IMR-90 (cell line): ENCODE data around the gene KRTAP4-12. TPM values are rescaled to one million over a fixed set of nuclear protein-coding genes. Genes with fewer than 3 reads are reported as not detected.
"Not testable (repeated sequence)": the region's sequence is repeated elsewhere in the genome, so short reads cannot be mapped to it uniquely, and the experiment has no call there.

Experiments
- ATAC-seq: fragments of 200-7000 bp; cut with Tn5 transposase; 2 replicates; pipeline ENCODE4 v1.9.1; 2020; ENCODE audit warnings: low read depth, mild to moderate bottlenecking, moderate library complexity
- BruUV-seq: library from RNA; stranded (reverse); fragments of 400-500 nt; replicated peaks from 2 replicates; lab custom pipeline; 2021; lab: Mats Ljungman, UMichigan
- CTCF ChIA-PET: fragments of 300-600 bp; formaldehyde crosslinking; extraction: SDS; loops from one replicate; lab custom pipeline; 2021; ENCODE audit warnings: antibody characterized with exemption; lab: Yijun Ruan, JAX
- POLR2A ChIA-PET: fragments of 300-600 bp; sonication (Branson Sonifier 250); formaldehyde crosslinking; loops from one replicate; lab custom pipeline; 2022; ENCODE audit warnings: antibody characterized with exemption; ENCODE audit not compliant: unreplicated experiment; lab: Charles Lee
- DNase-seq: peaks from one replicate; pipeline ENCODE4 v3.0.0; 2013
- H2AFZ ChIP-seq: replicated peaks from 2 replicates; pipeline ENCODE3; 2013; ENCODE audit warnings: low read length, mild to moderate bottlenecking; ENCODE audit not compliant: poor library complexity
- H2AK5ac ChIP-seq: 2 replicates; pipeline ENCODE4 v1.6.1; 2013; ENCODE audit warnings: low read depth, low read length, inconsistent platforms
- H2AK9ac ChIP-seq: replicated peaks from 2 replicates; pipeline ENCODE3; 2013; ENCODE audit warnings: mild to moderate bottlenecking, low read depth, low read length, moderate library complexity; ENCODE audit not compliant: poor library complexity
- H2BK120ac ChIP-seq: 2 replicates; pipeline ENCODE4 v1.6.1; 2013; ENCODE audit warnings: low read depth, low read length, inconsistent platforms
- H2BK15ac ChIP-seq: 3 replicates; pipeline ENCODE4 v1.6.1; 2013; ENCODE audit warnings: low read depth, low read length, inconsistent platforms
- H2BK20ac ChIP-seq: 2 replicates; pipeline ENCODE4 v1.6.1; 2013; ENCODE audit warnings: low read depth, mild to moderate bottlenecking, inconsistent platforms, low read length, moderate library complexity
- H2BK5ac ChIP-seq: 2 replicates; pipeline ENCODE4 v1.6.1; 2013; ENCODE audit warnings: mild to moderate bottlenecking, low read depth, low read length, inconsistent platforms; ENCODE audit not compliant: poor library complexity, severe bottlenecking
- H3K14ac ChIP-seq: replicated peaks from 2 replicates; pipeline ENCODE4 v1.6.1; 2013; ENCODE audit warnings: low read depth, low read length, inconsistent platforms
- H3K18ac ChIP-seq: 2 replicates; pipeline ENCODE4 v1.6.1; 2013; ENCODE audit warnings: low read depth, low read length, control low read depth
- H3K23ac ChIP-seq: 2 replicates; pipeline ENCODE4 v1.6.1; 2013; ENCODE audit warnings: low read depth, low read length, inconsistent platforms
- H3K27ac ChIP-seq: 2 replicates; pipeline ENCODE4 v1.5.1; 2013; ENCODE audit warnings: mild to moderate bottlenecking, control low read depth, low read length; ENCODE audit not compliant: insufficient read depth
- H3K27me3 ChIP-seq: 2 replicates; pipeline ENCODE4 v1.6.1; 2013; ENCODE audit warnings: low read length; ENCODE audit not compliant: control insufficient read depth, insufficient read depth
- H3K36me3 ChIP-seq: 2 replicates; pipeline ENCODE4 v1.6.1; 2013; ENCODE audit warnings: low read length, mixed read lengths; ENCODE audit not compliant: control insufficient read depth, insufficient read depth
- H3K4ac ChIP-seq: 2 replicates; pipeline ENCODE4 v1.6.1; 2013; ENCODE audit warnings: low read depth, low read length, inconsistent platforms
- H3K4me1 ChIP-seq: 2 replicates; pipeline ENCODE4 v1.6.1; 2013; ENCODE audit warnings: low read length, mixed read lengths; ENCODE audit not compliant: control insufficient read depth, insufficient read depth
- H3K4me2 ChIP-seq: 2 replicates; pipeline ENCODE4 v1.6.1; 2013; ENCODE audit warnings: low read depth, mild to moderate bottlenecking, control low read depth, low read length, moderate library complexity
- H3K4me3 ChIP-seq: 2 replicates; pipeline ENCODE4 v1.5.1; 2013; ENCODE audit warnings: low read depth, mild to moderate bottlenecking, control low read depth, low read length, moderate library complexity; ENCODE audit not compliant: insufficient read depth
- H3K56ac ChIP-seq: 2 replicates; pipeline ENCODE4 v1.6.1; 2013; ENCODE audit warnings: low read length, inconsistent platforms; ENCODE audit not compliant: insufficient read depth; ENCODE audit errors: extremely low read depth
- H3K79me1 ChIP-seq, 2 experiments: 2 replicates each; pipeline ENCODE4 v1.6.1; 2013; ENCODE audit warnings: low read length in 2 of 2, inconsistent platforms in 1 of 2, low read depth in 1 of 2
- H3K9ac ChIP-seq: 2 replicates; pipeline ENCODE4 v1.6.1; 2013; ENCODE audit warnings: low read depth, low read length, control low read depth
- H3K9me1 ChIP-seq: 2 replicates; pipeline ENCODE4 v1.6.1; 2013; ENCODE audit warnings: low read length, inconsistent platforms; ENCODE audit not compliant: insufficient read depth
- H3K9me3 ChIP-seq: 2 replicates; pipeline ENCODE4 v1.6.1; 2013; ENCODE audit warnings: low read length; ENCODE audit not compliant: control insufficient read depth, insufficient read depth
- H4K20me1 ChIP-seq: 2 replicates; pipeline ENCODE4 v1.6.1; 2013; ENCODE audit warnings: low read length, inconsistent platforms; ENCODE audit not compliant: insufficient read depth
- H4K5ac ChIP-seq: 2 replicates; pipeline ENCODE4 v1.6.1; 2013; ENCODE audit warnings: mild to moderate bottlenecking, low read depth, low read length, control low read depth
- H4K8ac ChIP-seq, 2 experiments: 2 replicates each; pipeline ENCODE4 v1.6.1; 2013; ENCODE audit warnings: low read depth in 2 of 2, low read length in 2 of 2, control low read depth in 1 of 2, inconsistent platforms in 1 of 2
- H4K91ac ChIP-seq: 2 replicates; pipeline ENCODE4 v1.6.1; 2013; ENCODE audit warnings: low read depth, low read length, inconsistent platforms; ENCODE audit not compliant: insufficient read depth
- WGBS, 2 experiments: methylation state at CpG; one replicate each; pipeline versions ENCODE4 v1.1.5 to v1.1.7; 2013; ENCODE audit warnings: missing lambda C conversion rate in 2 of 2; ENCODE audit not compliant: insufficient read length in 1 of 2; ENCODE audit errors: extremely low coverage in 2 of 2; 5-methylcytosine and 5-hydroxymethylcytosine counted together
- dilution Hi-C: fragments of 300-500 bp; cut with HindIII; formaldehyde crosslinking; loops from one replicate; pipeline ENCODE4 v1.14.3; 2018; ENCODE audit warnings: low sequenced_read_pairs; ENCODE audit not compliant: unreplicated experiment
- in situ Hi-C: fragments of 300-500 bp; cut with MboI; formaldehyde crosslinking; loops from 3 replicates; pipeline ENCODE4 v1.14.3; 2019; ENCODE audit warnings: low sequenced_read_pairs, inconsistent platforms, mixed read lengths
- intact Hi-C: fragments of 100-400 bp; cut with micrococcal nuclease; formaldehyde crosslinking; loops from 2 replicates; pipeline ENCODE4 v1.10.0; 2022
- polyA plus RNA-seq, 3 experiments: library from polyadenylated mRNA; depleted of rRNA; stranded (reverse); fragments of >200 nt; gene quantifications; 2 replicates each; pipeline ENCODE4 v1.2.3, GENCODE V29; 2012; ENCODE audit warnings: low replicate concordance in 1 of 3
- total RNA-seq: library from RNA; depleted of rRNA; stranded (reverse); fragments of >200 nt; gene quantifications from 2 replicates; pipeline ENCODE4 v1.2.3, GENCODE V29; 2012

KRTAP4-12 gene
- total and polyA plus RNA-seq, 2 of the 4 experiments (the other 2 are of a cell fraction), result 0.18 to 1.1 TPM

- WGBS, 2 experiments, result 88% methylated on average over 6 of the region's 10 CpGs; no CpG with 5 or more reads in 1 of the 2 experiments
- H3K9ac ChIP-seq, DNase-seq, dilution Hi-C loops, BruUV-seq, H3K27me3 ChIP-seq, ATAC-seq, H2AFZ ChIP-seq, H3K9me3 ChIP-seq, H3K9me1 ChIP-seq, H3K36me3 ChIP-seq, H3K4me1 ChIP-seq, H3K4me2 ChIP-seq, H3K4me3 ChIP-seq, H4K20me1 ChIP-seq, H3K23ac ChIP-seq, in situ Hi-C loops, intact Hi-C loops, CTCF ChIA-PET, H3K79me1 ChIP-seq, POLR2A ChIA-PET, H2AK9ac ChIP-seq: not testable (repeated sequence)
- peak within 1 kb of the TSS; percentile 92; the same call in 2 of the 3 replicates for H2BK15ac ChIP-seq
- H2BK5ac ChIP-seq, result peak within 1 kb of the TSS; percentile 98
- H3K18ac ChIP-seq, result peak within 1 kb of the TSS; percentile 89; the same call in 1 of the 2 replicates
- peak within 1 kb of the TSS; percentile 85 for H3K14ac ChIP-seq
- peak within 1 kb of the TSS; percentile 98 for H2BK20ac ChIP-seq
- peak within 1 kb of the TSS; percentile 41 for H3K56ac ChIP-seq
- peak within 1 kb of the TSS; percentile 51; the same call in 1 of the 2 replicates for H3K27ac ChIP-seq
- H2BK120ac ChIP-seq, result peak within 1 kb of the TSS; percentile 97
- peak within 1 kb of the TSS; percentile 89 for H3K4ac ChIP-seq
- peak within 1 kb of the TSS; percentile 94 for H4K91ac ChIP-seq
- peak within 1 kb of the TSS; percentile 95 for H2AK5ac ChIP-seq
- peak within 1 kb of the TSS; percentile 85 to 95 for H4K8ac ChIP-seq
- peak within 1 kb of the TSS; percentile 23; the same call in 1 of the 2 replicates for H4K5ac ChIP-seq
Observed at GRCh38 chr17:41105347-41105746, 18.6 kb downstream of the KRTAP4-12 start, which contains the start of gene KRTAP4-9. KRTAP4-9 (plus strand) TSS chr17:41105389; CDS start chr17:41105389, 0 bp downstream.
